NB4 (cell line): ENCODE data around the gene APOL2.

Experiments used
- DNase-seq: peaks from one replicate; pipeline ENCODE4 v3.0.0; 2010; ENCODE audit warnings: low read depth
- H3K4me3 ChIP-seq: one replicate; pipeline ENCODE4 v1.5.1; 2011; ENCODE audit warnings: mild to moderate bottlenecking, low read depth, low read length, moderate library complexity
- MYC ChIP-seq: IDR thresholded peaks from 2 replicates; pipeline ENCODE4 v1.6.1; 2011; ENCODE audit warnings: low read depth, low read length
- POLR2A ChIP-seq: IDR thresholded peaks from 2 replicates; pipeline ENCODE4 v1.6.1; 2011; ENCODE audit warnings: mild to moderate bottlenecking; ENCODE audit not compliant: insufficient read length; ENCODE audit errors: extremely low read depth
- TF ChIP-seq, protein P1 (sequence below): IDR thresholded peaks from 2 replicates; pipeline ENCODE4 v1.6.1; 2011; ENCODE audit warnings: low read depth, low read length
- TF ChIP-seq, protein P2 (sequence below): IDR thresholded peaks from one replicate; pipeline ENCODE4 v1.5.1; 2012; ENCODE audit warnings: low read depth, low read length

The APOL2 gene, protein sequence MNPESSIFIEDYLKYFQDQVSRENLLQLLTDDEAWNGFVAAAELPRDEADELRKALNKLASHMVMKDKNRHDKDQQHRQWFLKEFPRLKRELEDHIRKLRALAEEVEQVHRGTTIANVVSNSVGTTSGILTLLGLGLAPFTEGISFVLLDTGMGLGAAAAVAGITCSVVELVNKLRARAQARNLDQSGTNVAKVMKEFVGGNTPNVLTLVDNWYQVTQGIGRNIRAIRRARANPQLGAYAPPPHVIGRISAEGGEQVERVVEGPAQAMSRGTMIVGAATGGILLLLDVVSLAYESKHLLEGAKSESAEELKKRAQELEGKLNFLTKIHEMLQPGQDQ

DNA sequence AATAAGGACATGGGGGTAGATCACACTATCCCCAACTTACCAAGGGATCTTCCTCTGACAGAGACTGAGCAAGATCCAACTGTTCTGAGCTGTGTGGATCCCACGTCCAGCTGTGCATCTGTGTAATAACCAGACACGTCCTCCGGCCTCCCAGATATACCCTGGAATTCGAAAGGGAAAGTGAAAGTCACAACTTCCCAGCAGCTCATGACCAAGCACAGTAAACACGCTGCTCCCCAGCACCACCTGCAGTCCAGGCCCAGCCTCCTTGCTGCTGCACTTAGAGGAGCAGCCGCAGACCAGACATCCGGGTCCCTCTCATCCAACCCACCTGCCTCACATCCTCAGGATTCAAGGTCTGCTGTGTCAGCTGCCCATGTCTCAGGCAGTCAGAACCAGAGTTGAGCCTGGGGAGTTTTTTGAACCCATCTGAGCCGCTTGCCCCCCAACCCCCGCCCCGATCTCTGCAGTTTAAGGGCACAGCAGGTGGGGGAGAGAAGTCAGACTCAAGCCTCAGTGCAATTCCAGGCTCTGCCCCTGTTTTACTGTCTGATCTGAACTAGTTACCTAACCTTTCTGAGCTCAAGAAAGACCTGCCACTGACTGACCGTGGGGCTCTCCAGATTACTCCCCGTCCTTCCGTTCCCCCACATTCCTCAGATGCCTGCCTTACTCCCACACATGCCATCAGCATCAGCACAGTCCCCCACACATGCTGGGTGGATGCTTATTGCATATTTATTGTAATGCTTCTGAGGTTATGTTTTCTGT, at the start of gene APOL2:
TSS of gene APOL2 (minus strand) at position 127 of the 771 bp plus-strand sequence. CDS start 6,365 bp downstream, outside the sequence.
- H3K4me3 ChIP-seq: peak within 1 kb of the TSS; percentile 90
- peak; percentile 88 for DNase-seq
- TF ChIP-seq, protein P1, sequence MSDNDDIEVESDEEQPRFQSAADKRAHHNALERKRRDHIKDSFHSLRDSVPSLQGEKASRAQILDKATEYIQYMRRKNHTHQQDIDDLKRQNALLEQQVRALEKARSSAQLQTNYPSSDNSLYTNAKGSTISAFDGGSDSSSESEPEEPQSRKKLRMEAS: peak; percentile 82
- TF ChIP-seq POLR2A: peak; percentile 16
- TF ChIP-seq, protein P2, sequence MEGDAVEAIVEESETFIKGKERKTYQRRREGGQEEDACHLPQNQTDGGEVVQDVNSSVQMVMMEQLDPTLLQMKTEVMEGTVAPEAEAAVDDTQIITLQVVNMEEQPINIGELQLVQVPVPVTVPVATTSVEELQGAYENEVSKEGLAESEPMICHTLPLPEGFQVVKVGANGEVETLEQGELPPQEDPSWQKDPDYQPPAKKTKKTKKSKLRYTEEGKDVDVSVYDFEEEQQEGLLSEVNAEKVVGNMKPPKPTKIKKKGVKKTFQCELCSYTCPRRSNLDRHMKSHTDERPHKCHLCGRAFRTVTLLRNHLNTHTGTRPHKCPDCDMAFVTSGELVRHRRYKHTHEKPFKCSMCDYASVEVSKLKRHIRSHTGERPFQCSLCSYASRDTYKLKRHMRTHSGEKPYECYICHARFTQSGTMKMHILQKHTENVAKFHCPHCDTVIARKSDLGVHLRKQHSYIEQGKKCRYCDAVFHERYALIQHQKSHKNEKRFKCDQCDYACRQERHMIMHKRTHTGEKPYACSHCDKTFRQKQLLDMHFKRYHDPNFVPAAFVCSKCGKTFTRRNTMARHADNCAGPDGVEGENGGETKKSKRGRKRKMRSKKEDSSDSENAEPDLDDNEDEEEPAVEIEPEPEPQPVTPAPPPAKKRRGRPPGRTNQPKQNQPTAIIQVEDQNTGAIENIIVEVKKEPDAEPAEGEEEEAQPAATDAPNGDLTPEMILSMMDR: peak; percentile 58
- TF ChIP-seq MYC: peak; percentile 59; the same call in 1 of the 2 replicates

DNA sequence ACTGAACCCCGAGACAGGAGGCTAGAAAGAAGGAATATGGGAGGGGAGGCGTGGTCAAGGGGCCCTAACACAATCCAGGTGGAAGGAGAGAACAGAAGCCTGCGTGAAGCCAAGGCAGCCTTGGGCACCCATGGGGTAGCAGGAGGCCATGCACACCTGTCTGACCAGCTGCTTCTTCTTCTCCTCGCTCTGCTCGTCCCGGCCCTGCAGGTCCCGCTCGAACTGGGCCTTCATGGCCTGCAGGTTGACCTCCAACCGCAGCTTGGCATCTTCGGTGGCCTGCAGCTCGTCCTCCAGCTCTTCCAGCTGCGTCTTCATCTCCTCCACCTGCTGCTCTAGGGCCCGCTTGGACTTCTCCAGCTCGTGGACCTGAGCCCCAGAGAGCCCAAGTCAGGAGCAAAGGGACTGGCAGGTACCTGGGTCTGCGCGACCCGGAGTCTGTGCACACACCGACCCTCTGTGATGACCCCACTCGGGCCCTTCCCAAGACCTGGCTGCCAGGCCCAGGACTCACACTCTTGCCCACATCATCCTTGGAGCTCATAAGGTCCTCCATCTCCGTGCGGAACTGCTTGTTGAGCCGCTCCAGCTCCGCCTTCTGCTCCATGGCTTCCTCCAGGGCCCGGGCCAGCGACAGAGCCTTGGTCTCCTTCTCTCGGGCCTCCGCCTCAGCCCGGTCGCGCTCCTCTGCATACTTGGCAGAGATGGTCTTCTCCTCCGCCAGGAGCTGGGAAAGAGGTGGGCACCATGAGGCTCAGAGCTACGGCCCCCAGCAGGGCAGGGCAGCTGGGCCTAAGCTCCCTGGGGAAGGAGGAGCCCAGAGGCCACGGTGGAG, 49.5 kb upstream of the APOL2 start:
- TF ChIP-seq, protein P1: no peak
- TF ChIP-seq MYC (no peak), POLR2A (no peak)
- TF ChIP-seq, protein P2: no peak
- DNase-seq: peak; percentile 1

DNA sequence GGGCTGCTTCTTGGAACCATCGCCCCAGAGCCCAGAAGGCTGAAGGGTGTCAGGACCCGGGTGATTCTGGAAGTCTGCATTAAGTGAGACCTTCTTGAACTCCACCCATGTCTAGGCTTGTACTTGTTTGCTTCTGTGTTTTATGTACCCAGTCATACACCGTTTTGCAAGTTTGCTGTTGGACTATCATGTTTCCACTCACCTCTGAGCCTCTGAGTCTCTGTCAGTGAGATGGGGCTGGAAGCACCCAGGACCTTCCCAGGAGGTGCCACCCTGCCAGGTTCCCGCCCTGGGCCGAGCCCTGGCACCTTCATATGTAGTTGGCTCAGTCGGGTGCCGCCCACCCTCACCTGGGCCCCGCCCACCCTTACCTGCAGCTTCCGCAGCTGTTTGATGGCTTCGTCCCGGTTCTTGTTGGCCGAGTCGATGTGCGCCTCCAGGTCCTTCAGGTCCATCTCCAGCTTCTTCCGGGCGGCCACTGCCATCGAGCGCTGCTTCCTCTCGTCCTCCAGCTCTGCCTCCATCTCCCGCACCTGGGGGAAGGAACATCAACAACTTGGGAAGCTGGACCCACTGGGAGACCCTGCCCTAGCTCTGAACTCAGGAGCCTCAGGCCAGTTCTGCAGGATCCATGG, 48.7 kb upstream of the APOL2 start:
- TF ChIP-seq, protein P1: no peak
- TF ChIP-seq MYC: no peak
- TF ChIP-seq POLR2A: no peak
- TF ChIP-seq, protein P2: no peak
- no peak overlapping the region for H3K4me3 ChIP-seq
- DNase-seq: no peak

More for the DNA sequence above, 49.5 kb upstream of the APOL2 start:
- no peak overlapping the region for H3K4me3 ChIP-seq

DNA sequence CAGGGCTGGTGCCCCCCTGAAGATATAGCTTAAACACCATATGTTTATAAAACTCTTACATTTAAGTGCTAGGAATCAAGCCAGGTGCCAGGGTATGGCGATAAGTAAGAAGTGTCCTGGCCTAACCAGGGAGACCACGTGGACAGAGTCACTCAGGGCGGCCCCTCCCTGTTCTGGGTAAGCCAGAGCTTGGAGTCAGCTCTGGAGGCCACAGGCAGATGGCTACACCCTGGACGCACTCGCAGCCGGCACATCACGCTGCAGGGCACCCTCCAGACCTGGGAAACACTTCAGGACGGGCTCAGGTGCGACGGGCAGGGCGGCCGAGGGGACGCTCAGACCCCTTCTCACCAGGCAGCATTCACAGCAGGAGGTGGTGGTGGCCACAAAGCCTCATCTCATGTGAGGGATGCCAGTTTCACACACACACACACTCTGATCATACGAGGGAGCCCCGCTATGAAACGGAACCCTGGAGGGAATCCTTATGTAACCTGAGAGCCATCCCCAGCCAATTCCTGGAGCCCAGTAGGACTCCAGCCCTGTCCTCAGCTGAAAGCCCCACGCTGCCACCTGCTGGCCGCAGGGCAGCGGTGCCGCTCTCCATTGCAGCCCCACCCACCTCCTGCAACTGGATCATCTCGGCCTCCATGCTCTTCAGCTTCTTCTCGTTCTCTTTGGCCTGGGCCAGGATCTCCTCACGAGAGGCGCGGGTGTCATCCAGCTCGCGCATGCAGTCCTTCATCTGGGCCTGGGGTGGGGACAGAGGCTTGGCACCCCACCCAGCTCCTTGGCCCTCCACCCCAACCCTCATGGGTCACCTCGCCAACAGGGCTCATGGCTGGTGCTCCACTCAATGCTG, 47.0 kb upstream of the APOL2 start:
- TF ChIP-seq, protein P2: peak; percentile 92
- TF ChIP-seq, protein P1: no peak
- TF ChIP-seq POLR2A: no peak
- no peak for TF ChIP-seq MYC
- DNase-seq: peak; percentile 74
- H3K4me3 ChIP-seq: no peak overlapping the region
